Measurements from ENCODE around the gene CA12. TPM values are rescaled to one million over a fixed set of nuclear protein-coding genes. Genes with fewer than 3 reads are reported as not detected.

The CA12 gene
- polyA plus RNA-seq, 1 experiment = 61.4 TPM

DNA sequence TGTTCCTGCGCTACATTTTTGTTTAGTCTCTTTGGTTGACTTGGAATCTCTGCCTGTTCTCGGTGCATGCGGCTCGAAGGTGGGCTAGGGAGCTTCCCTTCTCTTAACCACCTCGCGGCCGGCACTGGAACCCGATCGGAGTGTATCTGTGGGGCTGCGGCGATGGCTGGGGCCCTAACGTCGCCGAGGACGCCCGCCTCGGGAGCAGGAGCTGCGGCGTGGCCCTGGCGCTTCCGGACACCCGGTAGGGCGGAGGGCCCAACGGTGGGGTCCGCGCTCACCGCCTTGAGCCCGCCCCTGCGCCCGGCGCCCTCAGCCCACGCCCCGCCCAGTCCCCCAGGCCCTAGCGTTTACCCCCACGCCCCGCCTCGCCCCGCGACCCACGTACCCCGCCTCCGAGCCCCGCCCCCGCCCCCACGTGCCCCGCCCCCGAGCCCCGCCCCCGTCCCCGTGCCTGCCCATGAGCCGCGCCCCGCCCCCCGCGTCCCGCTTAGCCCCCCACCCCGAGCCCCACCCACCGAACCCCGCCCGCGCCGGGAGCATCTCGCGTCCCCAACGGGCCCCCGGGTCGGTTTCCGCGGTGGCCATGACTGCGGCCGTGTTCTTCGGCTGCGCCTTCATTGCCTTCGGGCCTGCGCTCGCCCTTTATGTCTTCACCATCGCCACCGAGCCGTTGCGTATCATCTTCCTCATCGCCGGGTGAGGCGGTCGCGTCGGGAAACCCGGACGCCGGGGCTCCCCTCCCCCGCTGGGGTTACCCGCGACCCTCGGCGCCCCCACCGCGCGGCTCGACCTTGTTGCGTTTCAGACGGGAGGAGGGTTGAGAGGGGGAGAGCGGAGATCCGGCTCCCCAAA, 104.4 kb downstream of the CA12 start, which contains the start of gene APH1B:
TSS of gene APH1B (plus strand) at position 568 of the 855 bp plus-strand sequence. CDS start at position 587, 19 bp downstream.
- ChIA-PET POLR2A (interaction anchor here (0.7 to 2.0 kb wide), 8 partner anchors 56 to 335 kb away, joined by 3 to 11 read pairs (median 4); partner anchors contain the start of genes RAB8B and RPS27L), CTCF (interaction anchor here (0.7 kb wide), 1 partner anchor 525 kb away, joined by 3 read pairs; no protein-coding TSS in a partner anchor)
- H3K27me3 ChIP-seq (ENCODE audit: control insufficient read depth, insufficient read depth, low read length) = no peaks in the 10 kb centered on the region
- H3K9me3 ChIP-seq (ENCODE audit: control insufficient read depth, insufficient read depth, low read length) = no peaks in the 10 kb centered on the region; the same call in 1 of the 2 replicates
- peak within 1 kb of the TSS; percentile 75 for H3K4me3 ChIP-seq (ENCODE audit: low read depth, low read length)
- no peak for DNase-seq (ENCODE audit: low read depth, low spot score)
- TF ChIP-seq, protein P1, sequence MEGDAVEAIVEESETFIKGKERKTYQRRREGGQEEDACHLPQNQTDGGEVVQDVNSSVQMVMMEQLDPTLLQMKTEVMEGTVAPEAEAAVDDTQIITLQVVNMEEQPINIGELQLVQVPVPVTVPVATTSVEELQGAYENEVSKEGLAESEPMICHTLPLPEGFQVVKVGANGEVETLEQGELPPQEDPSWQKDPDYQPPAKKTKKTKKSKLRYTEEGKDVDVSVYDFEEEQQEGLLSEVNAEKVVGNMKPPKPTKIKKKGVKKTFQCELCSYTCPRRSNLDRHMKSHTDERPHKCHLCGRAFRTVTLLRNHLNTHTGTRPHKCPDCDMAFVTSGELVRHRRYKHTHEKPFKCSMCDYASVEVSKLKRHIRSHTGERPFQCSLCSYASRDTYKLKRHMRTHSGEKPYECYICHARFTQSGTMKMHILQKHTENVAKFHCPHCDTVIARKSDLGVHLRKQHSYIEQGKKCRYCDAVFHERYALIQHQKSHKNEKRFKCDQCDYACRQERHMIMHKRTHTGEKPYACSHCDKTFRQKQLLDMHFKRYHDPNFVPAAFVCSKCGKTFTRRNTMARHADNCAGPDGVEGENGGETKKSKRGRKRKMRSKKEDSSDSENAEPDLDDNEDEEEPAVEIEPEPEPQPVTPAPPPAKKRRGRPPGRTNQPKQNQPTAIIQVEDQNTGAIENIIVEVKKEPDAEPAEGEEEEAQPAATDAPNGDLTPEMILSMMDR (IDR thresholded peaks at IDR 0.05; ENCODE audit: low read depth, low read length) = peak; percentile 12; the same call in 1 of the 2 replicates
- H3K27ac ChIP-seq (ENCODE audit: low read depth, low read length) = peak within 1 kb of the TSS; percentile 52

DNA sequence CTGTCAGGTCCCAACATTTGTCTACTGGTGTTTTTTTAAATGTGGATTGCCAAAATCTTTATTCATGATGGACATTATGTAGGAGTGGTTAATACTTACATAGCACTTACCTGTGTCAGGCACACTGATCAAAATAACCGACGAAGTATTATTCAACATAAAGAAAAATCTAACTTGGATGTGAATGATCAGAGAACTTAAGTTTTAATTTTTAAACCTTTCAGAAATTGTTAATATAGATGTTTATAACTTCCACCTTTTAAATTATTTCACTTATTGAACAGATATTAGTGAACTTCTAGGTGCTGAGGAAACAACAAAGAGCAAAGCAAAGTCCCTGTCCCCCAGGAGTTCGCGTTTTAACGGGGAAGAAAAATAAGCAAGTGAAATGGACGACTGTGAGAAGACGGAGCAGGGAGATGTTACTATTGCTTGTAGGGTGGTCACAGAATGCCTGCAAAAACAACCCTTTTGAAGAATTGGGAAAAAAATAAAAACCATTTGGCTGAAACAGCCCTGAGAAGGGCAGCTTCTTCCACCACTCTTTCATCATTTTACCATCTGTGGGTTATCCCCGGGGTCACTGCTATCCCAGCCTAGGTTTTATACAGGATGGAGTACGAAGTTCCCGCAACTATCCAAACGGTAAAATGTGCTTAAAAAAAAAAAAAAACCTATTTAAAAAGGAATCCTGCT, 105.2 kb downstream of the CA12 start:
- ChIA-PET CTCF (interaction anchor here (0.7 to 0.9 kb wide), 2 partner anchors 182 to 525 kb away, joined by 3 read pairs; no protein-coding TSS in a partner anchor), POLR2A (interaction anchor here (0.7 to 2.0 kb wide), 8 partner anchors 55 to 336 kb away, joined by 3 to 11 read pairs (median 4); partner anchors contain the start of genes RAB8B and RPS27L)
- no peaks in the 10 kb centered on the region; the same call in 1 of the 2 replicates for H3K9me3 ChIP-seq (ENCODE audit: control insufficient read depth, insufficient read depth, low read length)
- H3K27ac ChIP-seq (ENCODE audit: low read depth, low read length) = peak overlapping the region; percentile 52
- no peak for DNase-seq (ENCODE audit: low read depth, low spot score)
- no peaks in the 10 kb centered on the region for H3K27me3 ChIP-seq (ENCODE audit: control insufficient read depth, insufficient read depth, low read length)
- peak overlapping the region; percentile 64 for H3K4me3 ChIP-seq (ENCODE audit: low read depth, low read length)
- TF ChIP-seq, protein P1 (IDR thresholded peaks at IDR 0.05; ENCODE audit: low read depth, low read length) = no peak

DNA sequence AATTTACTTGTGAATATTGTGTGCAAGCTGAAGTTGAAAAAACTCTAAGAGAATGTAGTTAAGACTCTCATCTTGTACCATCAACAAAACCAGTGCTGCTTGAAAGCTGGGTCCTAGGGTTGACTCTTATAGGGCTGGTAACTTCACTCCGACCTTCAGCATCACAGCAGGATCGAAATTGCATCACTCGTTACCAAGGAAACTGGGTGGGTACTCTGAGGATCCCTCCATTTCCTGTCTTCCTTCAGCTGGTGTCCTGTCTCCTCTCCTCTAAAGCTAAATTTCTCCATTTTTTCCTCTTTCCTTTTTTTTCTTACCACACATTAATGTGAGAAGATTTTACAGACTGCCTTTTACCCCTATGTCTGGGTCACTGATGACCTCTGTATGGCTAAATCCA, 107.2 kb downstream of the CA12 start:
- H3K27ac ChIP-seq (ENCODE audit: low read depth, low read length) = no peak overlapping the region
- TF ChIP-seq, protein P1 (IDR thresholded peaks at IDR 0.05; ENCODE audit: low read depth, low read length) = no peak
- ChIA-PET POLR2A (no interaction called here), CTCF (interaction anchor here (1.8 kb wide), 1 partner anchor 10 kb away, joined by 7 read pairs; no protein-coding TSS in a partner anchor)
- no peaks in the 10 kb centered on the region; the same call in 1 of the 2 replicates for H3K9me3 ChIP-seq (ENCODE audit: control insufficient read depth, insufficient read depth, low read length)
- DNase-seq (ENCODE audit: low read depth, low spot score) = no peak
- no peaks in the 10 kb centered on the region for H3K27me3 ChIP-seq (ENCODE audit: control insufficient read depth, insufficient read depth, low read length)
- H3K4me3 ChIP-seq (ENCODE audit: low read depth, low read length) = no peak overlapping the region

Other genes with a start within 250 kb of the CA12 start
- gene RPS27L, start 224.4 kb downstream of the CA12 start, polyA plus RNA-seq (2011; rRNA removed) = 501 and 610 TPM in 2 replicates
- gene RAB8B, start 192.2 kb downstream of the CA12 start, polyA plus RNA-seq (2011; rRNA removed) = 71.7 and 82.4 TPM in 2 replicates
- 13.6 and 17.9 TPM in 2 replicates for gene APH1B, start 104.2 kb downstream of the CA12 start, polyA plus RNA-seq (2011; rRNA removed)
- 24.0 and 30.7 TPM in 2 replicates for gene USP3, start 122.7 kb upstream of the CA12 start, polyA plus RNA-seq (2011; rRNA removed)
- 1.3 TPM in 2 replicates for gene FBXL22, start 215.5 kb upstream of the CA12 start, polyA plus RNA-seq (2011; rRNA removed)